GM21529 (cell line): ENCODE results near the gene SEC61G.

Source experiments
- ATAC-seq: cut with Tn5 transposase; IDR thresholded peaks from one replicate; pipeline ENCODE4 v1.9.1; 2021; ENCODE audit not compliant: unreplicated experiment

SEC61G gene

GRCh38 chr7:54769203-54769602, 10.2 kb upstream of the SEC61G start:
- ATAC-seq: no peak

GRCh38 chr7:54764861-54765260, 5.8 kb upstream of the SEC61G start:
- no peak for ATAC-seq

- ATAC-seq: no peak
Observed at GRCh38 chr7:54757711-54758110, 1.3 kb downstream of the SEC61G start.

GRCh38 chr7:54749200-54749599, 9.8 kb downstream of the SEC61G start:
- ATAC-seq: no peak

GRCh38 chr7:54747234-54747633, 11.8 kb downstream of the SEC61G start:
- ATAC-seq: no peak

GRCh38 chr7:54743580-54743979, 15.4 kb downstream of the SEC61G start:
- no peak for ATAC-seq

GRCh38 chr7:54738737-54739136, 20.3 kb downstream of the SEC61G start:
- no peak for ATAC-seq

GRCh38 chr7:54729107-54729506, 29.9 kb downstream of the SEC61G start:
- no peak for ATAC-seq

- no peak for ATAC-seq
Observed at GRCh38 chr7:54728411-54728810, 30.6 kb downstream of the SEC61G start.

GRCh38 chr7:54725255-54725654, 33.8 kb downstream of the SEC61G start:
- ATAC-seq: no peak

GRCh38 chr7:54722502-54722901, 36.5 kb downstream of the SEC61G start:
- ATAC-seq: no peak

GRCh38 chr7:54722026-54722425, 37.0 kb downstream of the SEC61G start:
- ATAC-seq: no peak

- ATAC-seq: no peak
Observed at GRCh38 chr7:54719974-54720373, 39.0 kb downstream of the SEC61G start.

GRCh38 chr7:54719425-54719824, 39.6 kb downstream of the SEC61G start:
- no peak for ATAC-seq

GRCh38 chr7:54712820-54713219, 46.2 kb downstream of the SEC61G start:
- ATAC-seq: no peak

GRCh38 chr7:54711900-54712595, 47.0 kb downstream of the SEC61G start:
- ATAC-seq: no peak

- no peak for ATAC-seq
Observed at GRCh38 chr7:54709283-54709682, 49.7 kb downstream of the SEC61G start.

GRCh38 chr7:54705436-54705835, 53.6 kb downstream of the SEC61G start:
- ATAC-seq: no peak

- ATAC-seq: no peak
Observed at GRCh38 chr7:54704851-54705250, 54.2 kb downstream of the SEC61G start.
